Large intestine (tissue), 3 donors: ENCODE data around the gene CES5A. TPM values are rescaled to one million over a fixed set of nuclear protein-coding genes. Genes with fewer than 3 reads are reported as not detected.
"Not testable (repeated sequence)": the region's sequence is repeated elsewhere in the genome, so short reads cannot be mapped to it uniquely, and the experiment has no call there.

Source experiments
- DNase-seq, 2 donors: peaks; one replicate each; pipeline versions ENCODE4 v3.0.0 to v3.0.0-alpha.2; 2013
- H3K27ac ChIP-seq: one replicate; pipeline ENCODE4 v1.5.1; 2013; ENCODE audit warnings: low read length
- H3K27me3 ChIP-seq: 2 replicates; pipeline ENCODE4 v1.6.1; 2013; ENCODE audit warnings: low read length; ENCODE audit not compliant: control insufficient read depth, insufficient read depth
- H3K36me3 ChIP-seq: 2 replicates; pipeline ENCODE4 v1.6.1; 2013; ENCODE audit warnings: low read length; ENCODE audit not compliant: control insufficient read depth, insufficient read depth
- H3K4me1 ChIP-seq: one replicate; pipeline ENCODE4 v1.6.1; 2013; ENCODE audit warnings: low read length; ENCODE audit not compliant: control insufficient read depth, insufficient read depth
- H3K4me3 ChIP-seq: one replicate; pipeline ENCODE4 v1.5.1; 2013; ENCODE audit warnings: low read length
- H3K9me3 ChIP-seq: one replicate; pipeline ENCODE4 v1.6.1; 2013; ENCODE audit warnings: mild to moderate bottlenecking, low read depth, low read length, moderate library complexity; ENCODE audit not compliant: control insufficient read depth
- WGBS: methylation state at CpG from one replicate; pipeline ENCODE4 v1.1.5; 2013; ENCODE audit warnings: low lambda C conversion rate; ENCODE audit not compliant: insufficient coverage; 5-methylcytosine and 5-hydroxymethylcytosine counted together
- polyA plus RNA-seq: library from polyadenylated mRNA; unstranded; fragments of 120-200 nt; gene quantifications from one replicate; pipeline ENCODE4 v1.2.1, GENCODE V29; 2013

Gene CES5A
- polyA plus RNA-seq, 1 donor = not detected

DNA sequence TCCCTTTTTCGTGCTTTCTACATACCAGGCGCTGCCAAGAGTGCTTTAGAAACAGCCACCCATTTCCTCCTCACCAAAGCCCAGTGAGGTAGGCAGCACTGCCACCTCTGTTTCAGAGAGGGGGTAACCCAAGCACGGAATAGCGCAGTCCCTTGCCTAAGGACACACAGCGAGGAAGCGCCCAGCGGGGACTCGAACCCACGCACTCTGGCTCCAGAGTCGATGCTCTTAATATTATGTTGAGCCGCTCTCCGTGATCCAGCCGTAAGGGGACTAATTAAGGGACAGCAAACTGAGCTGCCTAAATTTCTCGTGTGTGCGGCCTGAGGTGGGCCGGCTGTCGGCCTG, 42.8 kb downstream of the CES5A start:
- Histone ChIP-seq H3K4me1 (no peaks in the 10 kb centered on the region), H3K27ac (no peak overlapping the region), H3K36me3 (no peaks in the 10 kb centered on the region), H3K4me3 (peak overlapping the region; percentile 21), H3K27me3 (no peaks in the 10 kb centered on the region), H3K9me3 (no peaks in the 10 kb centered on the region)
- WGBS = 69% methylated on average over 3 of the region's 17 CpGs
- DNase-seq = peak in 1 of 2 donors; percentile 5

DNA sequence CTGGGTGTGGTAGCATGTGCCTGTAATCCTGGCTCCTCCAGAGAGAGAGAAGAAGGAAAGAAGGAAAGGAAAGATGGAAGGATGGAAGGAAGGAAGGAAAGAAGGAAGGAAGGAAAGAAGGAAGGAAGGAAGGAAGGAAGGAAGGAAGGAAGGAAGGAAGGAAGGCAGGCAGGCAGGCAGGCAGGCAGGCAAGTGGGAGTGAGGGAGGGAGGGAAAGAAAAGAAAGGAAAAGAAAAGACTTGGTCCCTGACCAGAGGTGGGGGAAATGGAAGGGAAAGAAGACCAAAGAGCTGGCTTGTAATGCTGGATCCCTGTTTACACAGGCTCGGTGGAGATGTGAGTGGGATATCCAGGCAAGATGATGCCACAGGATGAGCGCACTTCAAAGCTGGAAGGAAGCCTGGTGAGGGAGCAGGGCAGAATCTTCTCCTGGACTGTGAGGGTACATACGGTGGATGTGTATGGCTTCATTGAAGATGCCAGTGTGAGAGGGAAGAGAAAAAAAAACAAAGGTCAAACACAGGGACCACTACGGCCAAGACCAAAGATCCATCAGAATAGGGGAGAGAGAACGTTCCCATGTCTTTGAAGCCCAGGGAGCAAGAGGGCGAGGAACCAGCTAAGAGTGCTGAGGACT, 44.4 kb downstream of the CES5A start:
- Histone ChIP-seq H3K4me3 (no peak overlapping the region), H3K9me3 (no peaks in the 10 kb centered on the region), H3K27me3 (no peaks in the 10 kb centered on the region), H3K36me3 (no peaks in the 10 kb centered on the region), H3K27ac (no peak overlapping the region), H3K4me1 (no peaks in the 10 kb centered on the region)
- DNase-seq = no peak
- WGBS = 80% methylated on average over 1 of the region's 6 CpGs

DNA sequence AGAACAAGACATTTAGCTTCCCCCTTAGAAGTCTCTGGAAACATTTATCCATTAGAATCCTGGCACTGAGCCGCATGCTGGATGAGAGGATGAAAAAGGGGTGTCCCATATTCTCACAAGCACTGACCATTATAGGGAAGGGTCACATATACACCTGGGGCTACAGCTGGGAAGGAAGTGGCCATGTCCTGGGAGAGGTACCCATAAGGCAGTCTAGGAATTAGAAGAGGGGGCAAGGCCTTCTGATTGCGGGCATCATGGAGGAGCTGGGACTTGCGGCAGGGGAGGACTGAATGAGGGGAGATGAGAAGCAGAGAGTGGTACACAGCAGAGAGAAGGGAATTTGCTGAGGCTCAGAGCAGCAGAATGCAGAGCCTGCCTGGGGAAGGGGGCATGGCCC, 45.9 kb downstream of the CES5A start:
- 93% methylated on average over 2 of the region's 3 CpGs for WGBS
- H3K4me1 ChIP-seq, H3K27me3 ChIP-seq, H3K27ac ChIP-seq, H3K9me3 ChIP-seq, H3K4me3 ChIP-seq, DNase-seq, H3K36me3 ChIP-seq: not testable (repeated sequence)

DNA sequence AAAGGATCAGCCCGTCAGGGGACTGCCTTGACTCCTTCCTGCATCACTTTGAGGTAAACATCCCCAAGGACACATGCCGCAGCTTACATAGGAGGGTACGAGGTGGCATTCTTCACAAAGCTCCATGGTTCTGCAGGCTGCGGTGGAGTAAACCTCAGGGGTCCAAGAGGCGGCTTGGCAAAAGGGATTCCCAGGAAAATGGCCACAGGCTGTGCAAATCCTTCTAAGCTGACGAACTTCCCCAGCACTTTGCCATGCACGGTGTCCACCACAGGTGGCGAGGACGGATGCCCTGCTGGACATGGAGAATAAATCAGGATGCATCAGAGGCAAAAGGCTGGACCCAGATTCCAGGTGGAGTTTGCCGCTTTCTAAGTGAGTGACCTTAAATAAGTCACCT, 46.5 kb downstream of the CES5A start:
- Histone ChIP-seq H3K27ac (no peak overlapping the region), H3K9me3 (no peaks in the 10 kb centered on the region), H3K27me3 (no peaks in the 10 kb centered on the region), H3K36me3 (no peaks in the 10 kb centered on the region), H3K4me1 (no peaks in the 10 kb centered on the region), H3K4me3 (no peak overlapping the region)
- no CpG with 5 or more reads among the region's 10 CpGs for WGBS
- DNase-seq = no peak

DNA sequence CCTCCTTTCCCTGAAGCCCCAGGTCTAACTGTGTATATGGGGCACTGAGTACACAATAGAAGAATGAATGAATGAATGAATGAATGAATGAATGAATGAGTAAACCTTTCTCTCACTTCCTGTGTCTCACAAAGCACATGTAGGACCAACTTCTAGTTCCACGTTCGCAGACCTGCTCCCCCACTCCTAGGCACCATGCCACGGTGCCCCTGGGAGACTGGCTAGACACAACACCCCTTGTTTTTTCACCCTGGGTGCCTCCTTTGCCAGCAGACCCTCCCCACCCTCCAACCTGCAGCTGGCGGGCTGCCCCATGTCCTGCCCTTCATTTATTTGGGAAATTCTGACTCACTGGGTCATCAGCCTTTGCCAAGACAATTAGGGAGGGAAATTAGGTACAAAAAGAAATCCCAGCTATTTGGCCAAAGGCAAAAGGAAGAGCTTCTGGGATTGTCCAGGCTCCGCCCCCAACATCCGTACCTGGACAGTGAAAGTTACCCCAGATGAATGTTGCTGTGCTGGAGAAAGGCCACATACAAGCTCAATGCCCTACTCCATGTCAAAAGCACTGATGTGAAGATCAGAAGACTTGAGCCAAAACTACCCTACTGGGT, 50.0 kb downstream of the CES5A start:
- H3K27ac ChIP-seq = no peak overlapping the region
- no peaks in the 10 kb centered on the region for H3K27me3 ChIP-seq
- DNase-seq = no peak
- H3K36me3 ChIP-seq = no peaks in the 10 kb centered on the region
- H3K4me3 ChIP-seq = no peak overlapping the region
- H3K4me1 ChIP-seq = no peaks in the 10 kb centered on the region
- no CpG with 5 or more reads among the region's 6 CpGs for WGBS
- no peaks in the 10 kb centered on the region for H3K9me3 ChIP-seq

DNA sequence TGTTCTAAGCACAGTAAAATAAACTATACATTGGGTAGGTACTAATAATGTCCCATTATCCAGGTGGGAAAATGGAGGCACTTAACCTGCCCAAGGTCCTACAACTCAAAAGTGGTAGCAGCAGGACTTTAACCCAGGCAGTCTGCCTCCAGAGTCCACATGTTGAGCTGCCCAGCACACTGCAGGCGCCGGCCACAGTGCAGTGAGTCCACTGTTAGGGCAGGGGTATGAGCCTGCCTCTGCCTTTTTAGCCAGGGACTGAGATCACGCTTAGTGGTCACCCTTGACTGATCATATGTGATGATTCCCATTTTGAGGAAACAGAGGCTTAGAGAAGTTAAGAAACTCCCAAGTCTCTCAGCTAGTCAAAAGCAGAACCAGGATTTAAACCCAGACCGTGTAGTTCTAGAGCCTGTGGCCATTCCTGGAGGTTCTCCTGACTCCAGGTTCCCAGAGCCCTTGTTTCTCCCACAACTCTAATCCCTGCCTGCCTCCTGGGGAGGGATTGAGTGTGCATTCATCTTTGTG, 50.6 kb downstream of the CES5A start:
- Histone ChIP-seq H3K27ac (no peak overlapping the region), H3K4me3 (no peak overlapping the region), H3K4me1 (no peaks in the 10 kb centered on the region), H3K27me3 (no peaks in the 10 kb centered on the region), H3K36me3 (no peaks in the 10 kb centered on the region), H3K9me3 (no peaks in the 10 kb centered on the region)
- WGBS = no CpG with 5 or more reads among the region's 4 CpGs
- DNase-seq = no peak

DNA sequence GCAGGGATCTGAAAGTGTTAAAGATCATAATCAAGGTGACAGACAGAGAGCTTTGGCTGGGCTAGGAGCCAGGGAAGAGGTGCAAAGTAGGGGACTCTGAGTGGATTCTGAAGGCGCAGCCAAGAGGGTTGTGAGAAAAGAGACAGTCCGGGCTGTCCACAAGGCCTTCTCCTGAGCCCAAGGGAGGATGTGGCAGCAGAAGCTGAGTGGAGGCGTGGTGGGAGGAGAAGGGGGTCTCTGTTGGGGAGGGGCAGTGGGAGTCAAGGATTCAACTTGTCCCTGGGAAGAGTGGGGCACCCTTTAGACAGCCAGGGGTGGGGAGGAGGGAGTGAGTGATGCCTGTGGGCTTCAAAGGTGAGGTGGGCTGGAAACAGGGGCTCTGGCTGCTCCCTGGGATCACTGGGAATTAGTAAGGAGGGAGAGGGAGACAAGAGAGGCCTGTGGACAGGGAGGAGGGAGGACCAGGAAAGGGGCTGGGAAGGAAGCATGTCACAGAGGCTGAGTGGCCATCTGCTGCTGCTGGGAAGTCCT, 52.8 kb downstream of the CES5A start:
- WGBS = no CpG with 5 or more reads among the region's 3 CpGs
- no peaks in the 10 kb centered on the region for H3K27me3 ChIP-seq

DNA sequence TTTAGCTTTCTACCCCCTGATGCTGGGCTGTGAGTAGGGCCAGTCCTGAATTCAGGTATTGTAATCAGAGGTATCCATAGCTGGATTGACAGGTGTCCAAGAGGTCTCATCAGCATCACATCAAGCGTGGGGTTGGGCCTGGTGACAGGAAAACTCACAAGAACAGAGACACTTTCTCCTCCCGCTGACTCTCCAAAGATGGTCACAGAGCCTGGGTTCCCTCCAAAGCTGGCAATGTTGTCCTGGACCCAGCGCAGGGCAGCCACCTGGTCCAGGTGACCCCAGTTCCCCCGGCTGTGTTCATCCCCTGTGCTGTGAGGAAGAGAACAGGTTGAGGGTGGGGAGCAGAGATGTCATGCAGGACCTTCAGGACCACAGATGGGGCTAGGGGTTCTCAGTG, 54.0 kb downstream of the CES5A start:
- no CpG with 5 or more reads among the region's 4 CpGs for WGBS
- DNase-seq = no peak
- Histone ChIP-seq H3K27ac (no peak overlapping the region), H3K4me1 (no peaks in the 10 kb centered on the region), H3K9me3 (no peaks in the 10 kb centered on the region), H3K27me3 (no peaks in the 10 kb centered on the region), H3K36me3 (no peaks in the 10 kb centered on the region), H3K4me3 (no peak overlapping the region)

More for the DNA sequence above, 52.8 kb downstream of the CES5A start:
- no peaks in the 10 kb centered on the region for H3K9me3 ChIP-seq
- H3K36me3 ChIP-seq = no peaks in the 10 kb centered on the region
- no peaks in the 10 kb centered on the region for H3K4me1 ChIP-seq
- H3K27ac ChIP-seq = no peak overlapping the region
- H3K4me3 ChIP-seq = no peak overlapping the region
- DNase-seq = no peak

DNA sequence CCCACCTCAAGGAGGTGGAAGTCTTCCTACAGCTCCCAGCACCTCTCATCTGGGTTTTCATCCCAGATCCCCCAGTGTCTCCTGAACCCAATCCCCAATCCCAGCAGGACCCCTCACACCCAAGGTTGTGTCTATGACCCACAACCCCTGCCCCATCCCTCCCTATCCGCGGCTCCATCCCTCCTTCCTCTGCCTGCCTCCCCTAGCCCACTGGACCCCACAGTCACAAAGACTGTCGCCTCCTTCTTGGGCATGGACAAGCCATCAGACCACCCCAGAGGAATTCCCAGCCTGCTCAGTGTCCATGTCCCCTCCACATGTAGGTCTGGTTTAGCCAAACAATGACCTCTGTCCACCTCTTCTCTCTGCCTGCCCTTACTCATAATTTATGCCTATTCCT, 54.6 kb downstream of the CES5A start:
- no peak overlapping the region for H3K4me3 ChIP-seq
- no peaks in the 10 kb centered on the region for H3K27me3 ChIP-seq
- no CpG with 5 or more reads among the region's 3 CpGs for WGBS
- H3K36me3 ChIP-seq = no peaks in the 10 kb centered on the region
- H3K27ac ChIP-seq = no peak overlapping the region
- DNase-seq = no peak
- H3K9me3 ChIP-seq = no peaks in the 10 kb centered on the region
- no peaks in the 10 kb centered on the region for H3K4me1 ChIP-seq

DNA sequence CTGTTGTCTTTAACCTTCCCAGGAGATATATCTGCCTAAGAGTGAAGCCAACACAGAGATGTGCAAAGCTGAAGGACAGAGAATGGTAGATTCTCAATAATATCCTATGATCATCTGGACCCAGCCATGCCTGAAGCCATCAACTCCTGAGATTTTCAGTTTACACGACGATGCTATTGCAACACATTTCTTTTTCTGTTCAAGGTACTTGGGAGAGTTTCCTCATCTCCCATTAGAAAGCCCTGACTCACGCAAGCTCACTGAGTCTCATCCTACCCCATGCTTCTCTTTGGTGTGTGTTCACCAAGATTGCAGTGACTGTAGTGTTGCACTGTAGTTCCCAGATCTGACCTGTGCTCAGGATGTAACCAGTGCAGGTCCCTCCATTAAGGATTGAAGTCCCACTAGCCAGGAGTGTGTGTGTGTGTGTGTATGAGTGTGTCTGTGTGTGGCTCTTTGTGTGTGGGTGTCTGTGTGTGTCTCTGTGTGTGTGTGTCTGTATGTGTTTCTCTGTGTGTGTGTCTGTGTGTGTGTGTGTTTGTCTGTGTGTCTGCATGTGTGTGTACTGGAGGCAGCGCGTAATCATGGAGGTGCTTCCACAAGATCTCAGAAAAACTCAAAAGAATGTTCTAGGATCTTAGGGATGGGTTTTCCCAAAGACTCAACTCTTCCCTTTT, 57.8 kb downstream of the CES5A start:
- DNase-seq = no peak
- no peak overlapping the region for H3K27ac ChIP-seq
- no peak overlapping the region for H3K4me3 ChIP-seq
- H3K9me3 ChIP-seq = no peaks in the 10 kb centered on the region
- no peaks in the 10 kb centered on the region for H3K4me1 ChIP-seq
- 73% methylated on average over 2 of the region's 5 CpGs for WGBS
- H3K36me3 ChIP-seq = no peaks in the 10 kb centered on the region
- no peaks in the 10 kb centered on the region for H3K27me3 ChIP-seq
